ENCODE results near the gene MED13L.

Gene MED13L

DNA sequence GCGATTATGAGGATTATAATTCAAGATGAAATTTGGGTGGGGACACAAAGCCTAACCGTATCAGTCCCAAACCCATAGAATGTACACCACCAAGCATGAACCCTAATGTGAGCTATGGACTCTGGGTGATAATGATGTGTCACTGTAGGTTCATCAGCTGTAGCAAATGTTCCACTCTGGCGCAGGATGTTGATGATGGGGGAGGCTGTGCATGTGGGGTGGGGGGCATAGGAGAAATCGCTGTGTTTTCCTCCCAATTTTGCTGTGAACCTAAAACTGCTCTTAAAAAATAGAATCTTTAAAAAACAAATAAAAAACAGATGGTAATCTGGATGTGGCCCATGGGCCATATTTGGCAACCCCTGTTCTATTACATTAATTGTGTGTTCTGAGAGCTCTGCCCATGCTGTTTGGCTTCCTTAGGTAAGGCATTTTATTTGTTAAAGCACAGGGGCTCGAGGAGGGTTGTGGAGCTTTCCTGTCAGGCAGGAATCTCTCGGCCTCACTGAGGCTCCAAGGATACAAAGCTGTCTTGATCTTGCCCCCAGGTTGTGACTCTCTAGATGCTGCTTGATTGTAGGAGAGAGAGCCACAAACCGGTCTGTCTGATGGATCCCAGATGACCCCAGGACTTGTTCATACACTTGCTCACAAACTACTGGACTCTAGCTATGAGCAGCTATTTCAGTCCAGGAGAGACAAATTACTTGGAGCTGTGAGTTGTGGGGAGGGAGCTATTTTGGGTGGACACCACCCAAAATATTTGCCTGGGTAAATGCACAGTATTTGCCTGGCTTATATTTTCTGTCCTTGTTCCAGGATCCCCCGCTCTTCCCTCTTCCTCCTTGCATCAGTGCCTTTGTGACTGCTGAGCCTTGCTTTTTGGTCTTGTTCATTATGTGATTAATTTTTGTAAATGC, 340.2 kb downstream of the MED13L start:
- TF ChIP-seq POLR2AphosphoS5 (IDR thresholded peaks at IDR 0.05; ENCODE audit: low read depth, low read length): no peak
- TF ChIP-seq TAF1 (IDR thresholded peaks at IDR 0.05; ENCODE audit: borderline replicate concordance, insufficient read depth, low read length): no peak

DNA sequence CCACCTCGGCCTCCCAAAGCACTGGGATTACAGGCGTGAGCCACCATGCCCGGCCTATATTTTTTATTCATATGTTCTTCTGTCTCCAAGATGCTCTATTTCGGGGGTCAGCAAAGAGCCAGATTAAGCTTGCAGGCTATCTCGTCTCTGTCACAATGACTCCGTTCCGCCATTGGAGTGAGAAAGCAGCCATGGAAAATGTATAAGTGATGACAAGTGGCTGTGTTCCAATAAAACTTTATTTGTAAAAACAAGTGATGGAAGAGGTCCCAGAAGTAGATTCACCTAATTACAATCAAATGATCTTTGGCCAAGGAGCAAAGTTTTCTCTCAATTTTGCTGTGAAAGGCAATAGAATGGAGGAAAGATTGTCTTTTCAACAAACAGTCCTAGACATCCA, 342.6 kb downstream of the MED13L start:
- TF ChIP-seq TAF1 (IDR thresholded peaks at IDR 0.05; ENCODE audit: borderline replicate concordance, insufficient read depth, low read length) (no peak), SIN3A (IDR thresholded peaks at IDR 0.05; ENCODE audit: borderline replicate concordance, insufficient read depth, low read length) (no peak), FOXP2 (optimal IDR thresholded peaks at IDR 0.05; ENCODE audit: borderline replicate concordance, extremely low read depth, extremely low read length, insufficient read depth) (no peak), POLR2AphosphoS5 (IDR thresholded peaks at IDR 0.05; ENCODE audit: low read depth, low read length) (no peak)
- TF ChIP-seq, protein P1, sequence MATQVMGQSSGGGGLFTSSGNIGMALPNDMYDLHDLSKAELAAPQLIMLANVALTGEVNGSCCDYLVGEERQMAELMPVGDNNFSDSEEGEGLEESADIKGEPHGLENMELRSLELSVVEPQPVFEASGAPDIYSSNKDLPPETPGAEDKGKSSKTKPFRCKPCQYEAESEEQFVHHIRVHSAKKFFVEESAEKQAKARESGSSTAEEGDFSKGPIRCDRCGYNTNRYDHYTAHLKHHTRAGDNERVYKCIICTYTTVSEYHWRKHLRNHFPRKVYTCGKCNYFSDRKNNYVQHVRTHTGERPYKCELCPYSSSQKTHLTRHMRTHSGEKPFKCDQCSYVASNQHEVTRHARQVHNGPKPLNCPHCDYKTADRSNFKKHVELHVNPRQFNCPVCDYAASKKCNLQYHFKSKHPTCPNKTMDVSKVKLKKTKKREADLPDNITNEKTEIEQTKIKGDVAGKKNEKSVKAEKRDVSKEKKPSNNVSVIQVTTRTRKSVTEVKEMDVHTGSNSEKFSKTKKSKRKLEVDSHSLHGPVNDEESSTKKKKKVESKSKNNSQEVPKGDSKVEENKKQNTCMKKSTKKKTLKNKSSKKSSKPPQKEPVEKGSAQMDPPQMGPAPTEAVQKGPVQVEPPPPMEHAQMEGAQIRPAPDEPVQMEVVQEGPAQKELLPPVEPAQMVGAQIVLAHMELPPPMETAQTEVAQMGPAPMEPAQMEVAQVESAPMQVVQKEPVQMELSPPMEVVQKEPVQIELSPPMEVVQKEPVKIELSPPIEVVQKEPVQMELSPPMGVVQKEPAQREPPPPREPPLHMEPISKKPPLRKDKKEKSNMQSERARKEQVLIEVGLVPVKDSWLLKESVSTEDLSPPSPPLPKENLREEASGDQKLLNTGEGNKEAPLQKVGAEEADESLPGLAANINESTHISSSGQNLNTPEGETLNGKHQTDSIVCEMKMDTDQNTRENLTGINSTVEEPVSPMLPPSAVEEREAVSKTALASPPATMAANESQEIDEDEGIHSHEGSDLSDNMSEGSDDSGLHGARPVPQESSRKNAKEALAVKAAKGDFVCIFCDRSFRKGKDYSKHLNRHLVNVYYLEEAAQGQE (IDR thresholded peaks at IDR 0.05; ENCODE audit: insufficient read depth in 1 of 2, low read depth in 2 of 2, low read length in 2 of 2): no peak

DNA sequence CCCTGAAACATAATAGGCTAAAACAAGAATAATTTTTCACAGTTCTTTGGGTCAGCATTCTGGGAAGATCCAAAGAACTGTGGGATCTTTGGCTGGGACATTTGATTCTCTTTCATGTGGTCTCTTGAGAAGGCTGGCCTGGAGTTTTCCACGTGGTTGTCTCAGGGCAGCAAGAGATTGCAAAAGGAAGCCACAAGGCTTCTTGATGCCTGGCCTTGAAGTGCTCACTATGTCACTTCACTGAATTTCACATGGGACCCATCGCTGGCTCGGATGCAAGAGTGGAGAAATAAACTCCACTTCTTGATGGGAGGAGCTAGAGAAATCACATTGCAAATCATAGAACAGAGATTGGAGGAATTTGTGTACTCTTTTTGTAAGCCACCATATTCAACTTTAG, 343.4 kb downstream of the MED13L start:
- no peak for TF ChIP-seq TAF1 (IDR thresholded peaks at IDR 0.05; ENCODE audit: borderline replicate concordance, insufficient read depth, low read length)
- no peak for TF ChIP-seq POLR2AphosphoS5 (IDR thresholded peaks at IDR 0.05; ENCODE audit: low read depth, low read length)
- no peak for TF ChIP-seq FOXP2 (optimal IDR thresholded peaks at IDR 0.05; ENCODE audit: borderline replicate concordance, extremely low read depth, extremely low read length, insufficient read depth)
- TF ChIP-seq SIN3A (IDR thresholded peaks at IDR 0.05; ENCODE audit: borderline replicate concordance, insufficient read depth, low read length): no peak
- TF ChIP-seq, protein P1 (IDR thresholded peaks at IDR 0.05; ENCODE audit: insufficient read depth in 1 of 2, low read depth in 2 of 2, low read length in 2 of 2): no peak

DNA sequence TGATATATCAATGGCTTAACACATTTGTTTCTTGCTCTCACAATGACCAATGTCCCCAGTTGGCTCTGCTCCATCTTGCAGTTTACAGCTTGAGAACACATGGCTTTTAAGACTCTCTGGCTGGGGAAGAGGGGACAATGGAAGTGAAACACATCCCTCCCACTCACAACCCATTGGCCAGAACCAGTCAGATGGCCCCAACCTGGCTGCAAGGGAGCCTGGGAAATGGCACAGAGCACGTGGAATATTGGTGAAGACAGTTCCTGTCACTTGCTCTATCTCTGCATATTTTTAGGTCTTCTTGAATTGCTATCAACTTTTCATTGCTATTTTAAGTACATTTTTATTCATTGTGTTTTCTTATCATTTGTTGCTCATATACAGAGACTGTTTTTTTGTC, 345.4 kb downstream of the MED13L start:
- no peak for TF ChIP-seq FOXP2 (optimal IDR thresholded peaks at IDR 0.05; ENCODE audit: borderline replicate concordance, extremely low read depth, extremely low read length, insufficient read depth)

DNA sequence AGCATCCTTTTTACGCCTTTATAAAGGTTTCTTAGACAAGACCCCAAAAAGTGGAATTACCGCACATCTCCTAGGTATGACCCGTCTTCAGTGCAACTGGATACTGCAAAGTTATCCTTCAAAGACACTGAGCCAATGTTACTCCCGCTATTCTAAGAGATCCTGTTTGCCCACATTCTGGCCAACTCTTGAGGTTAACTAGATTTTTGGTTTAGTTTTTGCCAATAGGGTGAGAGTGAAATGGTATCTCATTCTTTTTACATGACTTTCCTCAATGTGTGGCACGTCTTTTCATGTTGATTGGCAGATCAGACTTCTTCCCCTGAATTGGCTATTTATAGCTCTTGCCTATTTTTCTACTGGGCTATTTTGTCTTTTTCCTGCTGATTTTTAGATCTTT, 347.2 kb downstream of the MED13L start:
- TF ChIP-seq SIN3A (IDR thresholded peaks at IDR 0.05; ENCODE audit: borderline replicate concordance, insufficient read depth, low read length): no peak
- TF ChIP-seq, protein P1 (IDR thresholded peaks at IDR 0.05; ENCODE audit: insufficient read depth in 1 of 2, low read depth in 2 of 2, low read length in 2 of 2): no peak

DNA sequence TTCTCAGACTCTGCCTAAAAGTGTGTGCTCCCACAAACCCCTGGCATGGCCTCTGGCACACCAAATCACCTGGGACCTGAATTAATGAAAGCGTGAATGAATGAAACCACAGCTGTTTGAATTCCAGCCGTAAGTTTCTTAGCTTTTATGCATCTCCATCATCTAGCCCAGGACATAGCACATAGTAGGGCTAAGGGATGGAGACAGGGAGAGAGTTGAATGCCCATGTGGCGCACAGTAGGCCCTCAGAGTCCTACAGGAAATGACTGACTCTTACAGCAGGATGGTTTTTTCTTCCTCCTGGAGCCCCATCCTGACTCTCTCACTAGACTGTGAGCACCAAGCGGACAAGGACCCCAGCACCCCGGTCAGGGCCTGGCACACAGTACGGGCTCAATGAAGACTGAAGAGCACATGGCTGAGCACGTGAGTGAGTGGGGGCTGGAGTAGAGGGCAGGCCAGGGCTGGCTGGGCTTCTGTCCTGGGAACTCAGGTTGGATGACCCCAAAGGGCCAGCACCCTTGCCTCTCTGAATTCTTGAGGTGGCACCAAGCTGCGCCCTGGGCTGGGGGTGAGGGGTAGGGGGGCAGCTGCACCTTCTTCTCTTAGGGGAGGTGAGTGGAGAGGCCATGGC, 351.3 kb downstream of the MED13L start:
- no peak for TF ChIP-seq FOXP2 (optimal IDR thresholded peaks at IDR 0.05; ENCODE audit: borderline replicate concordance, extremely low read depth, extremely low read length, insufficient read depth)
- TF ChIP-seq SIN3A (IDR thresholded peaks at IDR 0.05; ENCODE audit: borderline replicate concordance, insufficient read depth, low read length): no peak
- TF ChIP-seq TAF1 (IDR thresholded peaks at IDR 0.05; ENCODE audit: borderline replicate concordance, insufficient read depth, low read length): no peak
- TF ChIP-seq, protein P1 (IDR thresholded peaks at IDR 0.05; ENCODE audit: insufficient read depth in 1 of 2, low read depth in 2 of 2, low read length in 2 of 2): no peak
- no peak for TF ChIP-seq POLR2AphosphoS5 (IDR thresholded peaks at IDR 0.05; ENCODE audit: low read depth, low read length)

Data from PFSK-1 (cell line).